ENCODE results near the gene POLE3.

POLE3 gene

DNA sequence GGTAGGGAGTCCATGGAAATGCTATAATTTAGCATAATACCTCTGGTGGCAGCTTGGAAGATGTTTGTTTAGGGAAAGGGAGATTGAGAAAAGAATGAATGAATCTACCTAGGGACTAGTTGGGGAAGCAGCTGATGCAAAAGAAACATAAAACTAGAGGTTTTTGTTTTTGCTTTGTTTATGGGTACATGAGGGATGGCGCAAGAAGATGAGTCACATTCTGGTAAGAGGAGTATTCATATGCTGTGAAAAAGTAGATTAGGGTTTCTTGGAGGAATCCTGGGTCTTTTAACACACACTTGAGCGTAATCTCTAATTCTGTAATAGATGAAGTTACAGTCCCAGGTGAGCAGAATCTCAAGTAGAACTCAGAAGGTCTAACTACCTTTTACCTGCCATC is 17.2 kb upstream of the POLE3 start:
- H3K4ac ChIP-seq (ENCODE audit: low read length) = no peak overlapping the region
- H3K4me3 ChIP-seq (ENCODE audit: low read length in 2 of 2) = no peak overlapping the region
- H4K91ac ChIP-seq (ENCODE audit: low read depth, low read length, poor library complexity) = no peak overlapping the region
- no peak overlapping the region for H2BK12ac ChIP-seq (ENCODE audit: low read length)
- no peaks in the 10 kb centered on the region for H3K36me3 ChIP-seq (replicated peaks in 1 of 2; ENCODE audit: control insufficient read depth in 2 of 2, insufficient read depth in 2 of 2, low read length in 2 of 2)
- DNase-seq (ENCODE audit: low spot score) = no peak
- H2AK5ac ChIP-seq (ENCODE audit: low read depth, low read length) = no peak overlapping the region
- H3K9ac ChIP-seq (ENCODE audit: low read depth, low read length, poor library complexity) = no peak overlapping the region
- H3K23ac ChIP-seq (ENCODE audit: low read depth, low read length, poor library complexity) = no peak overlapping the region
- H3K79me1 ChIP-seq (ENCODE audit: low read depth, low read length) = no peaks in the 10 kb centered on the region
- H2AFZ ChIP-seq (ENCODE audit: low read length) = no peak overlapping the region
- H2BK120ac ChIP-seq (ENCODE audit: low read depth, low read length) = no peak overlapping the region
- H3K4me1 ChIP-seq (ENCODE audit: control insufficient read depth in 2 of 2, insufficient read depth in 1 of 2, low read depth in 1 of 2, low read length in 2 of 2) = peaks cover 4 to 8% of the 10 kb centered on the region in 2 donors
- no peaks in the 10 kb centered on the region for H3K27me3 ChIP-seq (ENCODE audit: control insufficient read depth in 3 of 3, insufficient read depth in 3 of 3, low read depth in 1 of 3, low read length in 3 of 3)
- no peak overlapping the region for H4K8ac ChIP-seq (ENCODE audit: low read depth, low read length)
- no peak overlapping the region for H2BK15ac ChIP-seq (ENCODE audit: low read length)
- H2BK5ac ChIP-seq (ENCODE audit: low read length) = no peak overlapping the region
- H3K9me3 ChIP-seq (replicated peaks in 1 of 2; ENCODE audit: control insufficient read depth in 2 of 2, insufficient read depth in 1 of 2, low read depth in 1 of 2, low read length in 2 of 2) = no peaks in the 10 kb centered on the region
- no peak overlapping the region for H3K27ac ChIP-seq (replicated peaks; ENCODE audit: low read length)
- WGBS, 2 donors (ENCODE audit: extremely low coverage in 2 of 2, insufficient read length in 2 of 2, insufficient replicate concordance in 1 of 2) = no CpG with 5 or more reads among the region's 2 CpGs
- no peak overlapping the region for H3K14ac ChIP-seq (ENCODE audit: low read length)
- no peak overlapping the region for H3K4me2 ChIP-seq (ENCODE audit: insufficient read depth, low read length, poor library complexity, severe bottlenecking)
- no peak overlapping the region for H3K18ac ChIP-seq (ENCODE audit: low read length)

DNA sequence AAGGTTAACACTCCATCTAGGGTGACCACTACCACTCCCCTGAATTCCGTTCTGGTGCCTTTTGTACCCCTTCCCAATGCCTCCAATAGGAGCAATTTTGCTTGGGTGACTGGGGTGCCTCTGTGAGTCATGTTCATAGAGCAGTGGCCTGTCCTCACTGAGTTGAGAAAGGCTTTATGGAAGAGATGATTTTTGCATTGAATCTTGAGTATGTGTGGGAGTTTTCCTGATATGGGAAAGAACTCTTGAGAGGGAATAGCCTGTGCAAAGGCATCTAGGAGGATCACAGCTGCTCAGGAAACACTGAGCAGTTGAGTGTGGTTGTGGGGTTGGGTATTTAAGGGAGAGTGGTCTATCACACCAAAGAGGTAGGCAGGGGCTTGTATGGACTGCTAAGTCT is 16.2 kb upstream of the POLE3 start:
- no peak overlapping the region for H3K23ac ChIP-seq (ENCODE audit: low read depth, low read length, poor library complexity)
- no peaks in the 10 kb centered on the region for H3K36me3 ChIP-seq (replicated peaks in 1 of 2; ENCODE audit: control insufficient read depth in 2 of 2, insufficient read depth in 2 of 2, low read length in 2 of 2)
- no peak overlapping the region for H4K91ac ChIP-seq (ENCODE audit: low read depth, low read length, poor library complexity)
- H2BK15ac ChIP-seq (ENCODE audit: low read length) = no peak overlapping the region
- H3K4me1 ChIP-seq (ENCODE audit: control insufficient read depth in 2 of 2, insufficient read depth in 1 of 2, low read depth in 1 of 2, low read length in 2 of 2) = peaks cover 4 to 8% of the 10 kb centered on the region in 2 donors
- H3K27ac ChIP-seq (replicated peaks; ENCODE audit: low read length) = no peak overlapping the region
- no peaks in the 10 kb centered on the region for H3K79me1 ChIP-seq (ENCODE audit: low read depth, low read length)
- H3K4me3 ChIP-seq (ENCODE audit: low read length in 2 of 2) = no peak overlapping the region
- H3K4me2 ChIP-seq (ENCODE audit: insufficient read depth, low read length, poor library complexity, severe bottlenecking) = no peak overlapping the region
- H3K9ac ChIP-seq (ENCODE audit: low read depth, low read length, poor library complexity) = no peak overlapping the region
- no peak for DNase-seq (ENCODE audit: low spot score)
- no peak overlapping the region for H3K4ac ChIP-seq (ENCODE audit: low read length)
- no peaks in the 10 kb centered on the region for H3K9me3 ChIP-seq (replicated peaks in 1 of 2; ENCODE audit: control insufficient read depth in 2 of 2, insufficient read depth in 1 of 2, low read depth in 1 of 2, low read length in 2 of 2)
- H2AK5ac ChIP-seq (ENCODE audit: low read depth, low read length) = no peak overlapping the region
- H3K18ac ChIP-seq (ENCODE audit: low read length) = no peak overlapping the region
- H2BK5ac ChIP-seq (ENCODE audit: low read length) = no peak overlapping the region
- no peak overlapping the region for H2BK12ac ChIP-seq (ENCODE audit: low read length)
- no peak overlapping the region for H3K14ac ChIP-seq (ENCODE audit: low read length)
- H2BK120ac ChIP-seq (ENCODE audit: low read depth, low read length) = no peak overlapping the region
- no peak overlapping the region for H2AFZ ChIP-seq (ENCODE audit: low read length)
- H3K27me3 ChIP-seq (ENCODE audit: control insufficient read depth in 3 of 3, insufficient read depth in 3 of 3, low read depth in 1 of 3, low read length in 3 of 3) = no peaks in the 10 kb centered on the region
- no peak overlapping the region for H4K8ac ChIP-seq (ENCODE audit: low read depth, low read length)
- WGBS, 2 donors (ENCODE audit: extremely low coverage in 2 of 2, insufficient read length in 2 of 2, insufficient replicate concordance in 1 of 2) = no CpG with 5 or more reads among the region's 1 CpG

DNA sequence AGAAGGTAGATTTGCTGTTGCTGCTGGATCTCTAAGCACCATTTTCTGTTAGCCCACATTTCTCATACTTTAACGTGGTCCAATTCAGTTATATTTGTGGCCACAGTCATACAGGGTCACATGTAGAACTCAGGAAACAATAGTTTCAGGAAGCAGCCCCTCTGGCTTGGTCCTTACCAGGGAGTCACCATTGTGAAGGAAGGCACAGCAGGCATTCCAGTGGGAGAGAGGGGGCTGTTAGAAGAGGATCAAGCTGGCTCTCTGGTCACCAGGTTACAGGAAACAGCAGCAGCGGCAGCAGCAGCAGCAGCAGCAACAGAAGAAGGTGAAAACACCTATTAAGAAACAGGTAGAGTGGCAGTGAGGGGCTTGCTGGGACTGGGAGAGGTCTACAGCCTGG is 14.6 kb upstream of the POLE3 start:
- no peak overlapping the region for H2BK12ac ChIP-seq (ENCODE audit: low read length)
- DNase-seq (ENCODE audit: low spot score) = no peak
- no peaks in the 10 kb centered on the region for H3K9me3 ChIP-seq (replicated peaks in 1 of 2; ENCODE audit: control insufficient read depth in 2 of 2, insufficient read depth in 1 of 2, low read depth in 1 of 2, low read length in 2 of 2)
- no peaks in the 10 kb centered on the region for H3K79me1 ChIP-seq (ENCODE audit: low read depth, low read length)
- peaks cover 4 to 8% of the 10 kb centered on the region in 2 donors for H3K4me1 ChIP-seq (ENCODE audit: control insufficient read depth in 2 of 2, insufficient read depth in 1 of 2, low read depth in 1 of 2, low read length in 2 of 2)
- H4K91ac ChIP-seq (ENCODE audit: low read depth, low read length, poor library complexity) = no peak overlapping the region
- no peak overlapping the region for H4K8ac ChIP-seq (ENCODE audit: low read depth, low read length)
- no peaks in the 10 kb centered on the region for H3K36me3 ChIP-seq (replicated peaks in 1 of 2; ENCODE audit: control insufficient read depth in 2 of 2, insufficient read depth in 2 of 2, low read length in 2 of 2)
- H2BK120ac ChIP-seq (ENCODE audit: low read depth, low read length) = no peak overlapping the region
- no peak overlapping the region for H3K4ac ChIP-seq (ENCODE audit: low read length)
- H3K27ac ChIP-seq (replicated peaks; ENCODE audit: low read length) = no peak overlapping the region
- no peak overlapping the region for H3K4me2 ChIP-seq (ENCODE audit: insufficient read depth, low read length, poor library complexity, severe bottlenecking)
- H3K27me3 ChIP-seq (ENCODE audit: control insufficient read depth in 3 of 3, insufficient read depth in 3 of 3, low read depth in 1 of 3, low read length in 3 of 3) = no peaks in the 10 kb centered on the region
- peak overlapping the region; percentile 17 for H3K18ac ChIP-seq (ENCODE audit: low read length)
- peak overlapping the region; percentile 86 for H2AFZ ChIP-seq (ENCODE audit: low read length)
- no peak overlapping the region for H3K4me3 ChIP-seq (ENCODE audit: low read length in 2 of 2)
- no peak overlapping the region for H3K14ac ChIP-seq (ENCODE audit: low read length)
- H3K9ac ChIP-seq (ENCODE audit: low read depth, low read length, poor library complexity) = peak overlapping the region; percentile 22
- no peak overlapping the region for H2BK5ac ChIP-seq (ENCODE audit: low read length)
- H2BK15ac ChIP-seq (ENCODE audit: low read length) = no peak overlapping the region
- WGBS, 2 donors (ENCODE audit: extremely low coverage in 2 of 2, insufficient read length in 2 of 2, insufficient replicate concordance in 1 of 2) = no CpG with 5 or more reads among the region's 2 CpGs
- H2AK5ac ChIP-seq (ENCODE audit: low read depth, low read length) = no peak overlapping the region
- no peak overlapping the region for H3K23ac ChIP-seq (ENCODE audit: low read depth, low read length, poor library complexity)

DNA sequence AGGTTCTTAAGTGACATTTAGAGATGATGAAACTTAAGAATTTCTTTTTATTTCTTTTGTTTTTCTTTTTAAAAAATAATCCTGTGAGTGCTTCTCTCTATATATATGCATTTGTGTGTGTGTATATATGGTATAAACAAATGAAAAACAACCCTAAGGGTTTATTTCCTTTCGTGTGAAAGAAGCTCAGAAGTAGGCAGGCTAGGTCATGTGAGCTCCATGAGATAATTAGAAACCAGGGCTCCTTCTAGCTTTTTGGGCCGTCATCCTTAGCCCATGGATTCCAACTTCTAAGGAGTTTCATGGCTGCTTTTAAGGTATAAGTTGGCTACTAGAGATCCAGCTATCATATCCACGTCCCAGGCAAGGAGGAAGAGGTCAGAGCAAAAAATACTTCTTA is 11.3 kb upstream of the POLE3 start:
- Histone ChIP-seq H2BK5ac (ENCODE audit: low read length) (no peak overlapping the region), H3K23ac (ENCODE audit: low read depth, low read length, poor library complexity) (no peak overlapping the region), H2BK12ac (ENCODE audit: low read length) (no peak overlapping the region), H3K9me3 (replicated peaks in 1 of 2; ENCODE audit: control insufficient read depth in 2 of 2, insufficient read depth in 1 of 2, low read depth in 1 of 2, low read length in 2 of 2) (no peaks in the 10 kb centered on the region), H3K4ac (ENCODE audit: low read length) (no peak overlapping the region), H3K9ac (ENCODE audit: low read depth, low read length, poor library complexity) (no peak overlapping the region), H4K91ac (ENCODE audit: low read depth, low read length, poor library complexity) (no peak overlapping the region), H3K79me1 (ENCODE audit: low read depth, low read length) (no peaks in the 10 kb centered on the region), H3K27ac (replicated peaks; ENCODE audit: low read length) (no peak overlapping the region), H3K4me1 (ENCODE audit: control insufficient read depth in 2 of 2, insufficient read depth in 1 of 2, low read depth in 1 of 2, low read length in 2 of 2) (peaks cover 4 to 8% of the 10 kb centered on the region in 2 donors), H2BK15ac (ENCODE audit: low read length) (no peak overlapping the region), H3K14ac (ENCODE audit: low read length) (no peak overlapping the region), H4K8ac (ENCODE audit: low read depth, low read length) (no peak overlapping the region), H3K4me2 (ENCODE audit: insufficient read depth, low read length, poor library complexity, severe bottlenecking) (no peak overlapping the region), H3K4me3 (ENCODE audit: low read length in 2 of 2) (no peak overlapping the region), H3K36me3 (replicated peaks in 1 of 2; ENCODE audit: control insufficient read depth in 2 of 2, insufficient read depth in 2 of 2, low read length in 2 of 2) (no peaks in the 10 kb centered on the region), H2AK5ac (ENCODE audit: low read depth, low read length) (no peak overlapping the region), H3K27me3 (ENCODE audit: control insufficient read depth in 3 of 3, insufficient read depth in 3 of 3, low read depth in 1 of 3, low read length in 3 of 3) (no peaks in the 10 kb centered on the region), H2BK120ac (ENCODE audit: low read depth, low read length) (no peak overlapping the region), H3K18ac (ENCODE audit: low read length) (no peak overlapping the region), H2AFZ (ENCODE audit: low read length) (no peak overlapping the region)
- WGBS, 2 donors (ENCODE audit: extremely low coverage in 2 of 2, insufficient read length in 2 of 2, insufficient replicate concordance in 1 of 2) = no CpG with 5 or more reads among the region's 3 CpGs
- DNase-seq (ENCODE audit: low spot score) = no peak

All from neuronal stem cell (in vitro differentiated cells).